ENCODE results near the gene RDX. TPM values are rescaled to one million over a fixed set of nuclear protein-coding genes. Genes with fewer than 3 reads are reported as not detected.

Gene RDX
- total RNA-seq, 1 experiment from 2014 or later: 131 TPM

GRCh38 chr11:110249766-110250165, 46.6 kb downstream of the RDX start:
- Histone ChIP-seq H3K9me2 (ENCODE audit: insufficient read depth) (no peaks in the 10 kb centered on the region), H3K9ac (ENCODE audit: low read length) (no peak overlapping the region), H3K36me3 (ENCODE audit: control insufficient read depth in 1 of 2, insufficient read depth in 2 of 2, low read length in 2 of 2) (peaks cover 8 to 15% of the 10 kb centered on the region in 2 experiments), H2AFZ (ENCODE audit: low read depth, low read length, poor library complexity, severe bottlenecking) (no peak overlapping the region), H3K4me1 (ENCODE audit: control insufficient read depth in 1 of 2, insufficient read depth in 2 of 2, low read length in 2 of 2) (peaks cover 15 to 19% of the 10 kb centered on the region in 2 experiments), H3K4me3 (replicated peaks in 1 of 2; ENCODE audit: low read depth in 1 of 2, low read length in 2 of 2) (no peak overlapping the region), H3K4me2 (ENCODE audit: low read length) (no peak overlapping the region), H3K27me3 (ENCODE audit: insufficient read depth, low read length) (no peaks in the 10 kb centered on the region), H4K20me1 (ENCODE audit: insufficient read depth) (peaks cover 4% of the 10 kb centered on the region; the same call in 1 of the 2 replicates), H3K9me3 (ENCODE audit: control insufficient read depth in 1 of 2, insufficient read depth in 1 of 2, low read depth in 1 of 2, low read length in 2 of 2) (no peaks in the 10 kb centered on the region), H3K27ac (ENCODE audit: low read depth, low read length) (no peak overlapping the region), H3K79me2 (ENCODE audit: insufficient read depth, low read length) (peaks cover 32% of the 10 kb centered on the region)
- no TSS peak for BruUV-seq (replicated peaks)
- DNase-seq (ENCODE audit: low read depth, low spot score) (no peak), ATAC-seq (no peak)
- ChIA-PET CTCF (no interaction called here), RAD21 (ENCODE audit: low non-redundant PET in 1 of 2, low total read pairs in 2 of 2, uncharacterized antibody in 2 of 2, unreplicated experiment in 2 of 2) (no interaction called here), POLR2A (no interaction called here)
- TF ChIP-seq ZNF274 (IDR thresholded peaks at IDR 0.05; ENCODE audit: low read depth, low read length): no peak
- no peak for TF ChIP-seq FOSL1 (IDR thresholded peaks at IDR 0.05; ENCODE audit: low read depth)
- TF ChIP-seq, protein P1, sequence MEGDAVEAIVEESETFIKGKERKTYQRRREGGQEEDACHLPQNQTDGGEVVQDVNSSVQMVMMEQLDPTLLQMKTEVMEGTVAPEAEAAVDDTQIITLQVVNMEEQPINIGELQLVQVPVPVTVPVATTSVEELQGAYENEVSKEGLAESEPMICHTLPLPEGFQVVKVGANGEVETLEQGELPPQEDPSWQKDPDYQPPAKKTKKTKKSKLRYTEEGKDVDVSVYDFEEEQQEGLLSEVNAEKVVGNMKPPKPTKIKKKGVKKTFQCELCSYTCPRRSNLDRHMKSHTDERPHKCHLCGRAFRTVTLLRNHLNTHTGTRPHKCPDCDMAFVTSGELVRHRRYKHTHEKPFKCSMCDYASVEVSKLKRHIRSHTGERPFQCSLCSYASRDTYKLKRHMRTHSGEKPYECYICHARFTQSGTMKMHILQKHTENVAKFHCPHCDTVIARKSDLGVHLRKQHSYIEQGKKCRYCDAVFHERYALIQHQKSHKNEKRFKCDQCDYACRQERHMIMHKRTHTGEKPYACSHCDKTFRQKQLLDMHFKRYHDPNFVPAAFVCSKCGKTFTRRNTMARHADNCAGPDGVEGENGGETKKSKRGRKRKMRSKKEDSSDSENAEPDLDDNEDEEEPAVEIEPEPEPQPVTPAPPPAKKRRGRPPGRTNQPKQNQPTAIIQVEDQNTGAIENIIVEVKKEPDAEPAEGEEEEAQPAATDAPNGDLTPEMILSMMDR (IDR thresholded peaks at IDR 0.05 in 2 of 3, conservative IDR thresholded peaks at IDR 0.05 in 1 of 3; ENCODE audit: borderline replicate concordance in 1 of 3, insufficient read depth in 1 of 3, low read depth in 2 of 3, low read length in 2 of 3): no peak
- intact Hi-C loops (cut with micrococcal nuclease): loop anchor here (10.0 kb wide), 1 partner anchor 305 kb away; no protein-coding TSS in a partner anchor

GRCh38 chr11:110249066-110249465, 47.3 kb downstream of the RDX start:
- H3K9ac ChIP-seq (ENCODE audit: low read length): no peak overlapping the region
- no peak overlapping the region for H2AFZ ChIP-seq (ENCODE audit: low read depth, low read length, poor library complexity, severe bottlenecking)
- peaks cover 8 to 15% of the 10 kb centered on the region in 2 experiments for H3K36me3 ChIP-seq (ENCODE audit: control insufficient read depth in 1 of 2, insufficient read depth in 2 of 2, low read length in 2 of 2)
- peaks cover 32% of the 10 kb centered on the region for H3K79me2 ChIP-seq (ENCODE audit: insufficient read depth, low read length)
- no peaks in the 10 kb centered on the region for H3K9me2 ChIP-seq (ENCODE audit: insufficient read depth)
- TF ChIP-seq POLR2A (IDR thresholded peaks at IDR 0.05; ENCODE audit: borderline replicate concordance, extremely low read depth, insufficient read depth, insufficient read length) (no peak), RAD21 (IDR thresholded peaks at IDR 0.05; ENCODE audit: low read depth) (peak; percentile 29), JUND (IDR thresholded peaks at IDR 0.05) (no peak), EGR1 (IDR thresholded peaks at IDR 0.05; ENCODE audit: low read depth) (no peak)
- TF ChIP-seq, protein P1 (IDR thresholded peaks at IDR 0.05 in 2 of 3, conservative IDR thresholded peaks at IDR 0.05 in 1 of 3; ENCODE audit: borderline replicate concordance in 1 of 3, insufficient read depth in 1 of 3, low read depth in 2 of 3, low read length in 2 of 3): peak; percentile 12 to 42 (median 19); a peak in 2 of 6 replicates
- intact Hi-C loops (cut with micrococcal nuclease): no loop called here
- ATAC-seq (no peak), DNase-seq (ENCODE audit: low read depth, low spot score) (no peak)
- BruUV-seq (replicated peaks): no TSS peak
- peaks cover 4% of the 10 kb centered on the region; the same call in 1 of the 2 replicates for H4K20me1 ChIP-seq (ENCODE audit: insufficient read depth)
- no peaks in the 10 kb centered on the region for H3K27me3 ChIP-seq (ENCODE audit: insufficient read depth, low read length)
- H3K4me3 ChIP-seq (replicated peaks in 1 of 2; ENCODE audit: low read depth in 1 of 2, low read length in 2 of 2): no peak overlapping the region
- no peak overlapping the region for H3K4me2 ChIP-seq (ENCODE audit: low read length)
- H3K4me1 ChIP-seq (ENCODE audit: control insufficient read depth in 1 of 2, insufficient read depth in 2 of 2, low read length in 2 of 2): peaks cover 15 to 19% of the 10 kb centered on the region in 2 experiments
- H3K9me3 ChIP-seq (ENCODE audit: control insufficient read depth in 1 of 2, insufficient read depth in 1 of 2, low read depth in 1 of 2, low read length in 2 of 2): no peaks in the 10 kb centered on the region
- CTCF ChIA-PET: no interaction called here
- RAD21 ChIA-PET (ENCODE audit: low non-redundant PET in 1 of 2, low total read pairs in 2 of 2, uncharacterized antibody in 2 of 2, unreplicated experiment in 2 of 2): no interaction called here
- POLR2A ChIA-PET: no interaction called here
- H3K27ac ChIP-seq (ENCODE audit: low read depth, low read length): no peak overlapping the region
